ENCODE results near the gene LY6G5C.

DNA sequence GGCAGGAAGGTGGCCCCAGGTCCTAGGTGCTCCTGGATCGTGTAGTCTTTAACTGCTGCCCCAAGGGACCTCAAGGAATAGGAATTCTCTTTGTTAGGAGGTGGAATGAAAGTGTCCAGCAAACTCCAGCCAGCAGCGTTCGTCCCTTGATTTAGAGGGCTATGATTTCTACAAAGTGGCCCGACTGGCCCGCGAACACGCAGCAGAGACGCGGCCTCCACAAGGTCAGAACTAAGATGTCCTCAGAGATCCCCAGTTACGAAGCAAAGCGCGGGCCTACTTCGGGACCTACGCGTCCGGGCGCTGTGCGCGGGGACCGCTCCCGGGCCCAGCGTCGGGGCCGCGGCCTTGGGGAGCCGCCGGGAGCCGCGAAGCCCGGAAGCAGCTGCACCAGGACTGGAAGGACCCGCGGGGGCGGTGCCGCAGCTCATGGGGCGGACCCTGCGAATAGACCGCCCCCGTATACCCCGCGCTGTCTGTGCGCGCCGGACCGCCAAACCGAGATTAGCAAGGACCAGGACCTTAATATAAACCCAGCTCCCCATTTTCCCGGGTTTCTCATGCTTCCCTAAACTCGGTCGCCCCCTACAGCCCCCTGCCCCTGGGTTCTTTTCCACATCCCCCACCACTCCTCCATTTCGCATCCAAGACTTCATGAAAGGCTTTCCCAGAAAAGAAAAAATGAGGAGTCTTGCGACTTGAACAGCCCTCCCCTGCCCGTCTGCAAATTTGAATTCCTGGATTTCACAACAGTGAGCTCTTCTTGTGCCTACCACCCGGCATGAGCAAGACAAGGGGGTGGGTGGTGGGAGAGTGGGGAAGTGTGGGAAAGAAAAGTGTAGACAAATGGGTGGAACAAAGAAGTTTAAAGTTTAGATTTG lies 20.2 kb downstream of the LY6G5C start, which contains the start of gene C6orf47:
- TF ChIP-seq, protein P1, sequence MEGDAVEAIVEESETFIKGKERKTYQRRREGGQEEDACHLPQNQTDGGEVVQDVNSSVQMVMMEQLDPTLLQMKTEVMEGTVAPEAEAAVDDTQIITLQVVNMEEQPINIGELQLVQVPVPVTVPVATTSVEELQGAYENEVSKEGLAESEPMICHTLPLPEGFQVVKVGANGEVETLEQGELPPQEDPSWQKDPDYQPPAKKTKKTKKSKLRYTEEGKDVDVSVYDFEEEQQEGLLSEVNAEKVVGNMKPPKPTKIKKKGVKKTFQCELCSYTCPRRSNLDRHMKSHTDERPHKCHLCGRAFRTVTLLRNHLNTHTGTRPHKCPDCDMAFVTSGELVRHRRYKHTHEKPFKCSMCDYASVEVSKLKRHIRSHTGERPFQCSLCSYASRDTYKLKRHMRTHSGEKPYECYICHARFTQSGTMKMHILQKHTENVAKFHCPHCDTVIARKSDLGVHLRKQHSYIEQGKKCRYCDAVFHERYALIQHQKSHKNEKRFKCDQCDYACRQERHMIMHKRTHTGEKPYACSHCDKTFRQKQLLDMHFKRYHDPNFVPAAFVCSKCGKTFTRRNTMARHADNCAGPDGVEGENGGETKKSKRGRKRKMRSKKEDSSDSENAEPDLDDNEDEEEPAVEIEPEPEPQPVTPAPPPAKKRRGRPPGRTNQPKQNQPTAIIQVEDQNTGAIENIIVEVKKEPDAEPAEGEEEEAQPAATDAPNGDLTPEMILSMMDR (optimal IDR thresholded peaks at IDR 0.05 in 1 of 3, IDR thresholded peaks at IDR 0.05 in 1 of 3, conservative IDR thresholded peaks at IDR 0.05 in 1 of 3; ENCODE audit: extremely low read depth in 1 of 3, insufficient read depth in 2 of 3, low read length in 3 of 3), result no peak
- TF ChIP-seq EZH2 (IDR thresholded peaks at IDR 0.05; ENCODE audit: low read length), result no peak

Measured in keratinocyte (primary cell).